Epithelial cell of prostate (primary cell): Measurements from ENCODE around the gene HDAC4.

Experiments
- DNase-seq: peaks from one replicate; pipeline ENCODE4 v3.0.0-alpha.2; 2011; ENCODE audit warnings: low read depth, low spot score
- H3K27ac ChIP-seq: fragments of 450-650 bp; 2 replicates; pipeline ENCODE4 v1.5.1; 2017; ENCODE audit warnings: mild to moderate bottlenecking

HDAC4 gene

DNA sequence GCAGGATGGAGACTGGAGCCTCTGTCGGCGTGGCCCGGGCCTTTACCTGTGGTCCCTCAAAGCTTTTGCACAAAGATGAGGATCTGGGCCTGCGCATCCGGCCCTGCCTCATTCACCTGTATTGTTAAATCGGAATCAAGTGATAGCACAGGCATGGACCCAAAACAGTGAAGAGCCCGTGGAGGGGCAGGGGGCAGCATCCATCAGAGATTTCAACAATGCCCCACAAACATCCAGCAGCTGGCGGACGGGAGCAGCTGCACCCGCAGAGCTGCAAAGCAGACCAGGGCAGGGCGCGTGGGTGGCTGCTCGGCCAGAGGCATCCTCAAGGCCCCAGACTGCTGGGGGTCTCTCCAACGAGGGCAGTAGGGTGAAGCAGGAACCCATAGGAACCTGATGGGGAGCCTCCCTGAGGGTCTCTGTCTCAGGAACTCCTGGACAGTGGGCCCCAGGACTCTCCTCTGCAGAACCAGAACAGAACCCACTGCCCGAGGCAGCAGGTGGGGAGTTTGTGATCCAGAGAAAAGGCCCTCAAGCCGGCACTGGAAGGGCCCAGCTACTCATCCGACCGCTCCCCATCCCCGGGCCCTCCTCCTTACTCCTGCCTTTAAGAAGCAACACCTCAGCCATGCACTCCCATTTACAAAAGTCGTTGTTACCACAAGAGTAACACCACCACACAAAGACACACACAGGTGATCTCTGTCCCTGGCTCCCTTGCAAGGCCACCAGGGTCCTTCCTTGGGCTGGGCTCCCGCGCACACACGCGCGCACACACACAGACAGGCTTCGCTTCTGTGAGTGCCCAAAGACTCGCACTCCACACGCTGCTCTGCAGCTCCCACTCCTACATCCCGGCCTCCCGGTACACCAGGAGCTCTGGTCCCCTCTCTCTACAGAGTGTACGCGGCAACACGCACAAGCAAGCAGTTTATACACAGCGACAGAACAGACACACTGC, 28.8 kb downstream of the HDAC4 start:
- DNase-seq: no peak
- H3K27ac ChIP-seq: no peak overlapping the region

DNA sequence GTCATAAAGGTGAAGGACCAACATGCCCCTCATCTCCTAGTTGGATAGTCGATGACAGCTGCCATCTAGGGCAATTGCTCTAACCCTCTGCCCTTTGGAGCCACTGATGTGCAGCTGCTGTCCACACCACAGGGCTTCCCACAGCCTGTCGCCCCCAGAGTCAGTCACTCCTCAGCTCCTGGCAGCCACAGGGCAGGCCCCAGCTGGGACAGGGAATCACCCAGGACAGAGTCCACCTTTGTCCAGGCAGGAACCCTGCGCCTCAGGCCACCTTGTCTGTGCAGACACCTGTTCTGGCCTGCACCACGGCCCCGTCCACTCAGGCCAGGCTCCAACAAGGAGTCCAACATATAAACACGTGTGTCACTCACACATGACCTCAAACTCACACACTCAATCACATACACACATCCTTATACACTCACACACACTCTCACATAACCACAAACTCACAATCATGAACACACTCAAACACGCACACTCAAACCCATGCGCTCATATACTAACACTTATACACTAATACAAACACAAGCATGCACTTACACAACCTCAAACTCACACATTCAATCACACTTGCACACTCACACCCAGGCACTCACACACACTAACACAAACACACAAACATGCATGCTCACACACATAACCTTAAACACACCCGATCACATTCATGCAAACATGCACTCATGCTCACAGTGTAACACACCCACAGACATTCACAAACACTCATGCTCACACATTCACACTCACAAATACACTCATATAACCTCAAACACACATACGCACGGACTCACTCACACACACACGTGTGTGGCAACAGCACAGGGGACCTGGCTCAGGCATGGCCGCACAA, 29.7 kb downstream of the HDAC4 start:
- DNase-seq: no peak
- no peak overlapping the region for H3K27ac ChIP-seq

DNA sequence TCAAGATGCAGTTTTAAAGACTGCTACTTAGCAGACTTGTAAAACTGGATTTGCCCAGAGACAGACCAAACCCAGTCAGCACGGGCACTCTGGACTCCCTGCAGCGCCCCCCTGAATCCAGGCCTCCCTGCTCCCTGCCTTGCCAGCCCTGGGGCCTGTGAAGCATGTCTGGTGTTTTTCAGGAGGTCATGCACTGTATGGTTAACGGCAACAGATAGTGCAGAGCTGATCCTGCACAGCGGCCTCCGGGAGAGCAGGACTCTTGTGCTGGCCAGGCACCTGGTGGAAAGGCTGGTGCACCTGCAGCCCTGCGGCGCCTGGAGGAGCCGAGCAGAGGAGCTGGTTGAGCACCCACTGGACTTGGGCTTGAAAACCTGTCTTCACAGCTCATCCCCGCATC, 30.4 kb downstream of the HDAC4 start:
- DNase-seq: no peak
- H3K27ac ChIP-seq: no peak overlapping the region

DNA sequence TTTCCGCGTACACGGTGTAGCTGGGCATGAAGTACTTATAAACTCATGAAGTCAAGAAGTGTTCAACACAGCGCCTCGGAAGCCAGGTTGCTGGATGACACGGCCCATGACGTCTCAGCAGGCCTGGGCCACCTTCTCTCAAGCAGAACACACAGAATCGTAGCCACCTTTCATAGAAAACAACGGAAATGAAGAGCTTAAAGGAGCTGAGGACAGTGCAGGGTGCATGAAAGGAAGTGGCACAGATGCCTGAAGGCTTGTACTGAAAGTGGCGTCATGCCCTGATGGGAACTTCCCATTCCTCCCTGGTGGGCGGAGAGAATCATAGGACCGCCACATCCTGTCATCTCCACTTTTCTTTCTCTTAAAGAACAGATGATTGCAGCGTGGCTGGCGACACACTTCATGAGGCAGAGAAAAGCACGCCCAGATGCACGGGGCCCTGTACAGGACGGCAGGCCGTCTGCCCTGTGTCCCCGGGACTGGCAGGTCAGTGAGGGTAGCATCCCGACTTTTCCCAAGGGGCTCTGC, 31.1 kb downstream of the HDAC4 start:
- DNase-seq: no peak
- no peak overlapping the region for H3K27ac ChIP-seq

DNA sequence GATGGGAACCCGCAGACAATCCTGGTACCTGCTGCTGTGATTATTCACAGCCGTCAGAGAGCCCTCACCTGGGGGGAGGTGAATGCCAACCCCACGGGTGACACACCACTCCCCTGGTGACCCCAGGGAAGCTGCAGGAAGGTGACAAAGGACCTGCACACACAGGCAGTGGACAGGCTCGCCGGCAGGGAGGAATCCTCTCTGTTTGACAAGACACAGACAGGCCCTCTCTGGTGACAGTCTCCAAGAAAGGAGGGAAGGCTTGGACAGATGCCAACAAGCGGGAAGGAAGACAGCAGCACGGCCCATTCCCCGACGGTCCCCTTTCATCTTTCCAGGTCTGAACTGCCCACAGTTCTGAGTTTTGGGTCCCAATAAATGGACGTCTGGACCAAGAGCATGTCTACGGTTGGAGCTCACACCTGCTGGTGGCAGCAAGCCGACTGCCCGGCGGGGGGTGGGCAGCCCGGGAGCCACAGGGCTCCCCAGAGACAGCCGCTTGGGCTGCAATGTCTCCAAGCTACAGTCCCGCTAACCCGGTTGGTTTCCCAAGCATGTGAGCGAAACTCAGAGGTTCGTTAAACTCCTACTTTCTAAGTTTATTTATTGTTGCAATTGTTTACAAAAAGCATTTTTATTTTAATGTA, 31.8 kb downstream of the HDAC4 start:
- no peak overlapping the region for H3K27ac ChIP-seq
- no peak for DNase-seq

DNA sequence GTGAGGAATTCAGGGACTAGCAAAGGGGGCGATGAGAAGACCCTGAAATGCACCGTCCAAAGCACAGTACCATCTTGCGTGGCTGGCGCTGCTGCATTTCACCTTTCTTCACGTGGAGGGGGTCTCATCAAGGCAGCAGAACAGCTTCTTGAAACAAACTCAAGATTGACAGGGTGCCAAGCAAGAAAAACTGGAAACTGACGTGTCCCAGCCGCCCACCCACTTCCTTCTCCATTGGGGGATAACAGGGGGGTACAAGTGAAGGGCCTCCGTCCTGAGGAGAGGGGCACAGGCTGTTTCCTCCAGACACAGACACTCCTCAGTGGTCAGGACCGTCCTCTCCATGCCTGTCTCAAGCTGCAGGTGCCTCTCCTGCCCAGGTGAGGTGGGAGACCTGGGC, 32.5 kb downstream of the HDAC4 start:
- DNase-seq: no peak
- no peak overlapping the region for H3K27ac ChIP-seq

DNA sequence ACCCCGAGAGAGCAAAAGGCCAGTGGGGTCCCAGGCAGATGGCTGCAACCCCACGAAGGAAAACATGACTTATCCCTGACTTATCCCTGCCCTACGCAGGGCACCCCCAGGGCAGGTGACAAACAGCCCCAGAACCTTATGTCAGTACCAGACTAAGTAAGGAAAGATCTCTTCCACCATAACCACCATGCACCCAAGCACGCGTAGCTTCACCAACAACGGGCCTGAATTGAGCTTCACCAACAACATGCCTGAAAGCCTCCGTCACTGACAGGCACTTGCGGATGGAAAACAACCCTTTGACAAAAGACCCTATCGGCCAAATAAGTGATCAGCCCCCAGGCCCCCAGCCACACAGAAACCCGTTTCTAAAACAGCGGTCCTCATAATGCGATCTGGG, 34.1 kb downstream of the HDAC4 start:
- DNase-seq: no peak
- no peak overlapping the region for H3K27ac ChIP-seq

DNA sequence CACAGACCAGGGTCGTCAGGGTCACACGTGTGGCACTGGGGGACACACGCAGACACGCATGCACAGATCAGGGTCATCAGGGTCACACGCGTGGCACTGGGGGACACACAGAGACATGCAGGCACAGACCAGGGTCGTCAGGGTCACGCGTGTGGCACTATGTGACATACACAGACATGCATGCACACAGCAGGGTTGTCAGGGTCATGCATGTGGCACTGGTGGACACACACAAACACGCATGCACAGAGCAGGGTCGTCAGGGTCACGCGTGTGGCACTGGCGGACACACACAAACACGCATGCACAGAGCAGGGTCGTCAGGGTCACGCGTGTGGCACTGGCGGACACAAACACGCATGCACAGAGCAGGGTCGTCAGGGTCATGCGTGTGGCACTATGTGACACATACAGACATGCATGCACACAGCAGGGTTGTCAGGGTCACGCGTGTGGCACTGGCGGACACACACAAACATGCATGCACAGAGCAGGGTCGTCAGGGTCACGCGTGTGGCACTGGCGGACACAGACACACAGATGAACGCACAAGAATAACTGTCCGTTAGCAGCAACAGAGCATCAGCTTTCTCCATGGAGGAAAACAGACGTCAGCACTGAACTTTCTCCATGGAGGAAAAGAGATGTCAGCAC, 34.9 kb downstream of the HDAC4 start:
- H3K27ac ChIP-seq: no peak overlapping the region
- DNase-seq: no peak

DNA sequence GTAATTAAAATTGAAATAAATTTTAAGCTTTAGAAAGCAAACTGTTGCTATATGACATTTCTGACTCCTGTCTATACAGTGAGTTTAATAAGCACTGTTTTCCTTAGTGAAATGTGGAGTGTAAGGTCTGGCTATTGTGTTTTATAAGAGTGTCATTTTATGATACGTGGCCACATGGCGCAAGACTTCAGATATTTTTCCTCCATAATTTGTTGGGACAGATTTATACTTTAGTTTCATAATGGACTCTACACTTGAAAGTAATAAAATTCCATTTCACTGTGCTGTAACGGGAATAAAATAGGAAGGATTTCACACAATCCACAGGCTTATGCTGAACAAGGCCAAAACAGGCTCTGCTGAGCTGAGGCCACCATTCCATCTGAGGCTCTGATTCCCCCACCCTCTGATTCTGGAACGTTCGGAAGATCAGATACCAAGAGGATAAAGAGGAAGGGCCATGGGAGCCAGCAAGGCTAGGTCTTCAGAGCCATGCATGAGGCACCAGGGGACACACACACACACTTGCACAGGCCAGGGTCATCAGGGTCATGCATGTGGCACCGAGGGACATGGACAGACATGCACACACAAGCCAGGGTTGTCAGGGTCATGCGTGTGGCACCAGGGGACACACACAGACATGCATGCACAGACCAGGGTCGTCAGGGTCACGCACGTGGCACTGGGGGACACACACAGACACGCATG, 35.6 kb downstream of the HDAC4 start:
- no peak for DNase-seq

DNA sequence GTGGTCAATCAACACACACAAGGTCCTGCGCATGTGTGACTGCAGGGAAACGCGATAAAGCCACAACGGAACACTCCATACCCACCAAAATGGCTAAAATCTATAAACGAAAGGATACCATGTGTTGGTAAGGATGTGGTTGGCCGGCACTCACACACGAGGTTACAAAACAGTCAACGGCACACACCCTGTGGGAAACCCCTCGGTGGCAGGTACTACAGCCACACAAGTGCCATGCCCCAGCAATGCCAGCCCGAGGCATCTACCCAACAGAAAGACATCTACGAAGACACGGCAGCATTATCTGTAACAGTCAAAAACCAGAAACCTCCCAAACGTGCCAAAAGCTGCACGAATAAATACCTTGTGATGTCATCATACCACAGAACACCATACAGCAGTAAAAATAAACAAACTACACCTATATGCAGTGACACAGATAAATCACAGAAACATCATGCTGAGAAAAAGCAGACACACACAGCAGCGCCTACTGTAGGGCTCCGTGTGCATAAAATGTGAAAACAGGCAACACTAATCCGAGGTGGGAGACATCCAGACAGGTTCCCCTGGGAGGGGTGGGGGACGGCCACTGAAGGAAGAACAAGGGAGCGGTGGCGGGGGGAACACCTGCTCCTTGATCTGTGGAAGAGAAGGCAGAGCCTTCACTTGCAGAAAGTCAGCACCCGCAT, 36.7 kb downstream of the HDAC4 start:
- no peak overlapping the region for H3K27ac ChIP-seq
- no peak for DNase-seq

More for the DNA sequence above, 35.6 kb downstream of the HDAC4 start:
- no peak overlapping the region for H3K27ac ChIP-seq

DNA sequence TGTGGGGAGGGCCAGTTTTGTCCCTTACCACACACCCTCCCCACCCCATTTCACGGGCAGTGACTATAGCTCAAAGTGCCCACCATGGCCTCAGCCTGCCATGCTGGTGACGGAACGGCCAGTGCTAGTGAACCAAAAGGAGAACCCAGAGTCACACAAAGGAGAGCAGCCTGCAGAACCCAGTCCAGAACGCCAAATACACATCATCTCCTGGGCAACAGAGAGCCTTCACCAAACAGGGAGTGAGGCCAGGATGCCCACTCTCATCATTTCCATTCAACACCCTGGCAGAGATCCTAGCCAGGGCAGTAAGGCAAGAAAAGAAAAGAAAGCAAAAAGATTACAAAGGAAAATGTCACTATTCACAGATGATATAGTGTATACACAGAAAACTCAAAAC, 38.3 kb downstream of the HDAC4 start:
- no peak for DNase-seq
- H3K27ac ChIP-seq: no peak overlapping the region

DNA sequence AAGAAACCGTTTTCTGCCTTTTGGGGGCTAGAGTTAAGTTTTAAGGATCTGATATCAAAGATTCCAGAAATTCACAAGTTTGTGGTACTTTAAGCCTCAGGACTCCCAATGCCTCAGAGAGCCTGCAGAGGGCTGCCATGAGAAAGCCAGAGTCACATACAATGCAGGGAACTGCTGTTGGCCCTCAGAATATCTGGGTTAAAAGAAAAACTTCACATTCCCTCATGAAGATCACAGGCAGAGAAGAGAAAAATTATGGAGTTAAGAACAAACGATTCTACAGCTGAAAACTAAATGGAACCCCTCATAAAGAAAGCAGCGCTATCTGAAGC, 39.5 kb downstream of the HDAC4 start:
- DNase-seq: no peak
- H3K27ac ChIP-seq: no peak overlapping the region

DNA sequence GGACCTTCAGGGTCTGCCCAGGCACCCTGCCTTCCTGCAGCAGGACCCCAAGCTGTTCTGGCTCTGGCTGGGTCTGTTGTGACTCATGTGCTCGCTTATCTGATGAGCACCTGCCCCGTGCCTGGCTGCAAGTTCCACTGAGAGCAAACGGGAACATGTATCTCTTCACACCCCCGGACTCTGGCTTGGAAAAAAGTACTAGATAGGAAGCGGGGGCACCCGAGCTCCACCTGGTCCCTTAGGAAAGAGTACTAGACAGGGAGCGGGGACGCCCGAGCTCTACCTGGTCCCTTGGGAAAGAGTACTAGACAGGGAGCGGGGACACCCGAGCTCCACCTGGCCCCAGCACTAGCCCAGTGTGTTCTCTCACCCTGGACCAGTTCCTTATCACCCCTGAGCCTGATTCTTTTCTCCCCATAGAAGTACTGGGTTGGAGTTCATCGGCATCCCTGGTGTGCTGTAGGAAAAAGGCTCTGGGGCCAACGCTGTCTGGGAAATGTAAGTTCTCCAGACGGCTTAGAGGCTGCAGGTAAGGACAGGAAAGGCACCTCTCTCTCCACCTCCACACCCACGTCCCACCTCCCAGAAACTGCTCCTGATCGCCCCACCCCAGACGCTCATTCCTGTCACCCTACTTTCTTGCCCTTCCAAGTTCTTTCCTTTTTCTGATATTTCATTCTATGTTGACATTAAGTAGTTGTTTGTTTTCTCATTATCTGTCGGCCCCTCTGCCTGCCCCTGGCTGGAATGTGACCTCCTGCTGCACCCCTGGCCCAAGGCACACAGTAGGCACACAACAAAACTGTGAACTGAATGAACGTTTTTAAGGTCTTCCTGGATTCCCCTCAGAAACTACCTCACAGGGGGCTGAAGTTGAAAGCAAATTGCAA, 40.2 kb downstream of the HDAC4 start:
- DNase-seq: no peak

DNA sequence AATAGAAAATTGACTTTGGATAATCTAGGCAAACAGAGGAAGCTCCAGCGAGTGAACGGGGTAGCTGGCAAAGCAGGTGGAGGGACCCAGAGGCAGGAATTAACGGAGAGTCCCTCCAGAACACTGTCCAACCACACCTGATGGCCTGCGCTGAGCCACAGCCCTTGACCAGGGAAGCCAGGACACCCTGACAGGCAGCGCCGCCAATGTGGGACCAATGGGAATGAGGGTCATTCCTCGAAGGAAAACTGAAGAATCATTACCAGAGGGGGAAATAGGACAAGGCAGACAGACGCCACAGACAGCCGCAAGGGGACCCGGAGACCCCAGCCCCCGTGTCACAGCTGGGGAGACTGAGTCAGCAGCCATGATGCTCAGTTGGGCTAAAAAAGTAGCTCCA, 40.8 kb downstream of the HDAC4 start:
- DNase-seq: no peak
- H3K27ac ChIP-seq: no peak overlapping the region

More for the DNA sequence above, 40.2 kb downstream of the HDAC4 start:
- no peak overlapping the region for H3K27ac ChIP-seq

DNA sequence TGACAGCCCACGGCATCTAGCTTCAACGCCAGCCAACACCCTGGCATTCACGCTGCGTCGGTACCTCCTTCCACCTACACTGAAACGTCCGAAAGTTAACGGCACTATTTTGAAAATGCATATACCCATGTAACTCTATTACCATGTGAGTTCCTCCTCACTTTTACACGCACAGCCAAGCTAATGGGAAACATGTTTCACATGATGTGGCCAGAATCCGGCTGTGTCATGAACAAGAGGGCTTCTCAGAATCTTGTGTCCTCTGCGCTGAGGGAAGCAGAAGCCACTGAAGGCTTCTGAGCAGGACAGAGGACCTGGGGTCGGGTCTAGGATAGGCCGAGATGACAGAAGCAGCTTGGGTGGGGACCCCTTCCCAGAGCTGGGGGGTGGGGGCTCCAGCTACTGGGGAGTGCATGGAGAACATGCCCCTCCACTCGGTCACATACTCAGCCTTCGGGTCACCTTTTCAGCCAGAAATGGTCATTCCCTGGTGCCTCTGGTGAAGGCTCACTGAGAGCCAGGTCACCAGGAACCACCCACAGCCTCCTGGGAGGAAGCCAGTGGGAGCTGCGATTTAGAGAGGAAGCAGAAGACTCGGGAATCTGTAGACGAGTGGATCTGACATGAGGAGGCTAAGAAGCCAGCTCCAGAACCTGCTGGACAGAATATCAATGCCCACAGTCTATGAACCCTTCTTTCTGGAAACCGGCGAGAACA, 41.5 kb downstream of the HDAC4 start:
- H3K27ac ChIP-seq: no peak overlapping the region
- DNase-seq: no peak

DNA sequence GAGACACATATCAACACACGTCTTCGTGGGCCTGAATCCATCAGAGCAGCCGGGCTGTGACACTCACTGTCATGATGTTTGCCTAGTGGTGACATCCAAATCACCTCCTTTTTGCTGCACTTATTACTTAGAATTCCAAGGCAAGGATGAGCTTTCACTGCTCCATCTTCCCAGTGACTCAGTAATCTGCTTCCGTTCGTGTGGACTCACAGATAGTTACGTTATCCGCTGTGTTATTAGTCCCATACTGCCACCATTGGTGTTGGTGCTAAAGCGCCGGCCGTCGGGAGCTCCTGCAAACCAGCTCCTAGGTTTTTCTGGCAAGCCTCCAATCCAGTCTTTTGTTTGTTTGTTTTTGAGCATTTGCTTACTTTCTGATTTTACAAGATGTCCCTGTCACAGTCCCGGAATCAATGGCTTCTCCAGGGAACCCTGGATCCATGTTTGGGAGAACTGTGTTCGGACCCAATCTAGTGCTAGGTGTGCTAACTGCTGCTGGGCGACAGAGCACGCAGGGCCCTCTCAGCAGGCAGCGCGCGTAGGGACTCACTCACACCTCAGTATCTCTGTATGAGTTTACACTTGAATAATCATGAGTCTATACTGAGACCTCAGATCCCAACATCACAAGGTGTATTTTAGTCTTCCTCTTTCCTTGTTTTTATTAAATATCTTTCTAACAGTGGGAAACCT, 42.6 kb downstream of the HDAC4 start:
- no peak for DNase-seq
- no peak overlapping the region for H3K27ac ChIP-seq

DNA sequence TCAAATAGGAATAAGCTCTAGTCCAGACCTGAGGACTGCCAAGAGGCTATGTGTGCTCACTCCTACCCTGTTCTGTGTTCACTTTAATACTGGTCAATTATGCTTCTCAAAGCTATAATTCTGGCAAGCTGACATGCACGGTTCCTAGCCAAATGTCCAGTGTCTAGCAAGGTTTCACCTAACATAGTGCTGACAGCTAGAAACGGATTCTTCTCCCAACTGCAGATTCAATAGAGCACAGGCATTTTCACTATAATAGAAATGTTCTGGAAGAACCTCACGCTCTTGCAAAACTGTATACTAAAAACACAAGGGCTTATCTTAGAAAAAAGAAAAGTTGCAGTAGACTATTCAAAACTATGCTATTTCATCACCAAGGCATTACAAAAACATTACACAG, 45.1 kb downstream of the HDAC4 start:
- DNase-seq: no peak
- H3K27ac ChIP-seq: no peak overlapping the region
